Lower leg skin (tissue), 4 donors: ENCODE results near the gene VEZF1. TPM values are rescaled to one million over a fixed set of nuclear protein-coding genes. Genes with fewer than 3 reads are reported as not detected.

ENCODE experiments used
- DNase-seq, 2 donors: peaks; one replicate each; pipeline ENCODE4 v3.0.0-alpha.2; 2019; ENCODE audit warnings: low spot score in 2 of 2
- H3K4me3 ChIP-seq: fragments of 200-600 bp; sonication (generic); 2 replicates; pipeline ENCODE4 v1.5.1; 2017; ENCODE audit warnings: mild to moderate bottlenecking, low read depth; ENCODE audit not compliant: poor library complexity, severe bottlenecking
- POLR2A ChIP-seq, 2 donors: fragments of 450-650 bp; IDR thresholded peaks; one replicate each; pipeline ENCODE4 v1.6.1; 2016 to 2017; ENCODE audit warnings: antibody characterized with exemption in 2 of 2, mild to moderate bottlenecking in 1 of 2, moderate library complexity in 1 of 2
- WGBS, 2 donors: methylation state at CpG; one replicate each; pipeline ENCODE4 v1.1.5; 2018; 5-methylcytosine and 5-hydroxymethylcytosine counted together
- intact Hi-C: fragments of 100-400 bp; cut with DNase I; formaldehyde crosslinking; loops from one replicate; pipeline ENCODE4 v1.15.0; 2023; ENCODE audit warnings: low total_unique reads
- total RNA-seq, 4 donors: library from RNA; depleted of rRNA; stranded (reverse); fragments of >200 nt; gene quantifications; one replicate each; pipeline ENCODE4 v1.1.0, GENCODE V29; 2016
- TF ChIP-seq, protein P1 (sequence below), 3 donors: fragments of 450-650 bp; IDR thresholded peaks; one replicate each; pipeline ENCODE4 v1.5.1; 2016; ENCODE audit warnings: antibody characterized with exemption in 3 of 3, mild to moderate bottlenecking in 3 of 3, moderate library complexity in 2 of 3

VEZF1 gene
- total RNA-seq, 4 donors from 2014 or later: 30.3 to 56.1 (median 46.6) TPM

DNA sequence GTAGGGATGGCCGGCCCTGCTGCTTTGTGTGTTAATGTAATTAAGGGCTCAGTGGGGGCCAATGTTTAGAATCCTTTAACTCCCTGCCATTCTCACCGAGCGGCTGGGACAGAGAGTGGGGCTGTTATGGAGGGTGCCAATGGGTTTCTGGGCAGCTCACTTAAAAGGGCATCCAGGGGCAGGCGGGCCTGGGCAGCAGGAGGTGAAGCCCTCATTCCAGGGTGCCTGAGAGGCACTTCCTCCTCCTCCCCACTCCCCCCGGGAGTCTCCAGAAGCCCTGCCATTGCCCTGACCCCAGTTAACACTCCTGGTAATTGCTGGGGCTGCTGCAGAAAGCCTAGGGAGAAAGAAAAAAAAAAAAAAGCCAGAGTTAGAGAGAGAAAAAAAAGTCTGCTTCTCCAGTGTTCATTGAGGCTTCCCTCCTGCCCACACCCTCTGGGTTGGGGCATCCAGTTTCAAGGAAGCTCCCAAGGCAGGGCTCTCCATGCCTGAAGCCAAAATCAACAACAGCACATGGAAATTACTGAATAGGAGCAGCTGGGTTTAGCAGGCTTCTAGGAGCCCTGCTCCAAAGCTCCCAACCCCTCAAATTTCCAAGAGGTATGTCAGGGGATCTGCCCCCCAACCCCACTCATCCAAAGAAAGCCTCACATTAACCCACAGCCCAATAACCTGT lies 60.9 kb downstream of the VEZF1 start:
- intact Hi-C loops: no loop called here
- no peak for TF ChIP-seq POLR2A (IDR thresholded peaks at IDR 0.05)
- TF ChIP-seq, protein P1, sequence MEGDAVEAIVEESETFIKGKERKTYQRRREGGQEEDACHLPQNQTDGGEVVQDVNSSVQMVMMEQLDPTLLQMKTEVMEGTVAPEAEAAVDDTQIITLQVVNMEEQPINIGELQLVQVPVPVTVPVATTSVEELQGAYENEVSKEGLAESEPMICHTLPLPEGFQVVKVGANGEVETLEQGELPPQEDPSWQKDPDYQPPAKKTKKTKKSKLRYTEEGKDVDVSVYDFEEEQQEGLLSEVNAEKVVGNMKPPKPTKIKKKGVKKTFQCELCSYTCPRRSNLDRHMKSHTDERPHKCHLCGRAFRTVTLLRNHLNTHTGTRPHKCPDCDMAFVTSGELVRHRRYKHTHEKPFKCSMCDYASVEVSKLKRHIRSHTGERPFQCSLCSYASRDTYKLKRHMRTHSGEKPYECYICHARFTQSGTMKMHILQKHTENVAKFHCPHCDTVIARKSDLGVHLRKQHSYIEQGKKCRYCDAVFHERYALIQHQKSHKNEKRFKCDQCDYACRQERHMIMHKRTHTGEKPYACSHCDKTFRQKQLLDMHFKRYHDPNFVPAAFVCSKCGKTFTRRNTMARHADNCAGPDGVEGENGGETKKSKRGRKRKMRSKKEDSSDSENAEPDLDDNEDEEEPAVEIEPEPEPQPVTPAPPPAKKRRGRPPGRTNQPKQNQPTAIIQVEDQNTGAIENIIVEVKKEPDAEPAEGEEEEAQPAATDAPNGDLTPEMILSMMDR (IDR thresholded peaks at IDR 0.05): no peak
- 55 to 63% methylated on average over 5 of the region's 5 CpGs for WGBS, 2 donors
- no peak for DNase-seq
- no peak overlapping the region for H3K4me3 ChIP-seq

DNA sequence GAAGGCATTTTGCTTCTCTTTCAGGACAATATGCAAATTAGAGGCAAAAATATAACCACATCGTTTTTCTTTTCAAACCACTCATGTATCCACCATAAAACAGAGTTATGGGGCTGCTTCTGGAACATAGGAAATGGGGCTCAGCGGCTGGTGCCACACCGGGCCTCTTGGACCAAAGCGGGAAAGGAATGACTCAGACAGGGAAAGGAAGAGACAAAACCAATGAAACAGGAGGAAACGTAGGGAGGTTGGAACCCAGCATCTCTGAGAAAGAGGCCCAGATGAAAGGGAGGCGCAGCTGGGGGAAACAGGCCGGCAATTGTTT lies 61.4 kb downstream of the VEZF1 start:
- H3K4me3 ChIP-seq: no peak overlapping the region
- intact Hi-C loops: no loop called here
- DNase-seq: no peak
- 61 to 69% methylated on average over 7 of the region's 7 CpGs for WGBS, 2 donors
- no peak for TF ChIP-seq POLR2A (IDR thresholded peaks at IDR 0.05)
- TF ChIP-seq, protein P1 (IDR thresholded peaks at IDR 0.05): no peak

DNA sequence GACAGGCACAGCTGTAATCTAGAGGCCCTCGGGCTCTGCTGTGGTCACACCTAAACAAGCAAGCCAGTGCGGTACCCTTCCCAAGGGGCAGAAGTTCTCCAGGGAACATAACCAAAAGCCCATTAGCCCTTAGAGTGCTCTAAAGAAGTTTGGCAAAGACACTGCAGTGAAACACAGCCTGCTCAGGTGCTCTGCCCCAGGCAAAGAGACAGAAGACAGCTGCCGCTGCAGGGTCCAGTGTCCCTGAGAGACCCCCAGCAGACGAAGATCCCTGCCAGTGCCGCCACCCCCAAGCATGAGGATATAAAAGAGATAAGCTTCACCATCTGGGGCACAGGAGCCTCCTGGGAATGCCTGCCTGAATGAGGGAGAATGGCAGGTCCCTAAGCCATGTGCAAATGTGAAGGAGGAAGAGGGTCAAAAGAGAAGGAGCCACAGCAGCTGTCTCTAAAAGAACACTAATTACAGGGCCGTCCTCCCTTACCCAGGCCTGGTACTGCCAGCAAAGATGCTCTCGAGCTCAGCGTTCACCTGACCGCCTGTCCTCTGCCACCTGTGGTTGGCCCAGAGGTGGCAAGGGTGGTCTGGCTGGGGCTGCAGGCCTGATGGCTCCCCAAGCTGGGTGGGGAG lies 62.6 kb downstream of the VEZF1 start:
- no peak overlapping the region for H3K4me3 ChIP-seq
- WGBS, 2 donors: 74 to 82% methylated on average over 9 of the region's 9 CpGs
- no peak for DNase-seq
- intact Hi-C loops: no loop called here
- no peak for TF ChIP-seq POLR2A (IDR thresholded peaks at IDR 0.05)
- TF ChIP-seq, protein P1 (IDR thresholded peaks at IDR 0.05): no peak

DNA sequence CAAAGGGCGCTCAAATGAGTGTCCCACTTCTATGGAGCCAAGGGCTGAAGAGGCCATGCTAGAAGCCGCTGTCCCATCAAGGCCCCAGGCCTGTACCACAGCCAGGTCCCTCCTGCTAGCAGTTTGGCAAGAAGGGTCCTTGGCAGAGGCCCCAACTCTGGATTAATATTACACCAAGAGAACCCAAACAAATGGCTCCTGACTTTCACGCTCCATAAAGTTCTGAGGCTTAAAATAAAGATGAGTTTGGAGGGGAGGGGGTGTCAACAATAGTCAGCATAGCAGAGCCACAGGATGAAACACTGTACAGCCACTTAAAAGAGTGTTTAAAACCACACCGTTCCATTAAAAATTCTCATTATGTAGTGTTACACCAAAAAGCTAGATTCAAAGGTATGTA lies 63.4 kb downstream of the VEZF1 start:
- intact Hi-C loops: no loop called here
- no peak for DNase-seq
- TF ChIP-seq, protein P1 (IDR thresholded peaks at IDR 0.05): no peak
- no peak for TF ChIP-seq POLR2A (IDR thresholded peaks at IDR 0.05)
- H3K4me3 ChIP-seq: no peak overlapping the region
- 84 to 90% methylated on average over 4 of the region's 4 CpGs for WGBS, 2 donors

Other genes starting within 250 kb of the VEZF1 start
- gene CCDC182, start 243.0 kb downstream of the VEZF1 start, total RNA-seq: not detected
- gene MRPS23, start 138.2 kb downstream of the VEZF1 start, total RNA-seq: 10 to 100 TPM; 12.2 to 17.8 (median 15.0) TPM
- gene CUEDC1, start 32.8 kb downstream of the VEZF1 start, total RNA-seq: 10 to 100 TPM in 3 of 4 donors, 1 to 10 TPM in 1; 7.5 to 14.3 (median 12.7) TPM
- gene SRSF1, start 19.0 kb upstream of the VEZF1 start, total RNA-seq: 100 to 1,000 TPM in 2 of 4 donors, 10 to 100 TPM in 2; 82.3 to 128 (median 104) TPM
- 10 to 100 TPM in 3 of 4 donors, 1 to 10 TPM in 1; 9.7 to 14.3 (median 10.9) TPM for gene DYNLL2, start 95.2 kb upstream of the VEZF1 start, total RNA-seq
- under 1 TPM in 1 of 4 donors, not detected in 3; 0.17 TPM for gene OR4D1, start 160.1 kb upstream of the VEZF1 start, total RNA-seq
- not detected for gene OR4D2, start 178.7 kb upstream of the VEZF1 start, total RNA-seq
- gene EPX, start 204.5 kb upstream of the VEZF1 start, total RNA-seq: not detected
- gene MKS1, start 231.0 kb upstream of the VEZF1 start, total RNA-seq: 10 to 100 TPM; 10.8 to 17.3 (median 14.7) TPM